Duodenal mucosa (tissue), 2 donors: ENCODE data around the gene KIF5B.
"Not testable (repeated sequence)": the region's sequence is repeated elsewhere in the genome, so short reads cannot be mapped to it uniquely, and the experiment has no call there.

ENCODE experiments used
- H3K27ac ChIP-seq: one replicate; pipeline ENCODE4 v1.7.0; 2013; ENCODE audit warnings: low read depth, low read length
- H3K27me3 ChIP-seq, 2 donors: one replicate each; pipeline ENCODE4 v1.7.0; 2013; ENCODE audit warnings: low read length in 2 of 2, control low read depth in 1 of 2; ENCODE audit not compliant: insufficient read depth in 2 of 2, control insufficient read depth in 1 of 2
- H3K36me3 ChIP-seq, 2 donors: one replicate each; pipeline ENCODE4 v1.7.0; 2013; ENCODE audit warnings: low read length in 2 of 2, control low read depth in 1 of 2; ENCODE audit not compliant: insufficient read depth in 2 of 2, control insufficient read depth in 1 of 2
- H3K4me1 ChIP-seq, 2 donors: one replicate each; pipeline ENCODE4 v1.7.0; 2013; ENCODE audit warnings: low read length in 2 of 2, control low read depth in 1 of 2; ENCODE audit not compliant: insufficient read depth in 2 of 2, control insufficient read depth in 1 of 2
- H3K4me3 ChIP-seq, 2 donors: one replicate each; pipeline ENCODE4 v1.7.0; 2013; ENCODE audit warnings: low read length in 2 of 2, low read depth in 1 of 2
- H3K9ac ChIP-seq, 2 donors: one replicate each; pipeline ENCODE4 v1.7.0; 2013; ENCODE audit warnings: low read length in 2 of 2, low read depth in 1 of 2
- H3K9me3 ChIP-seq, 2 donors: one replicate each; pipeline ENCODE4 v1.7.0; 2013; ENCODE audit warnings: low read length in 2 of 2, control low read depth in 1 of 2; ENCODE audit not compliant: control insufficient read depth in 1 of 2

KIF5B gene

GRCh38 chr10:32056136-32057035 is at the start of gene KIF5B:
Gene KIF5B (minus strand): TSS chr10:32056425. CDS start chr10:32055973, 452 bp downstream.
- Histone ChIP-seq H3K27me3 (no peaks in the 10 kb centered on the region), H3K9ac (peak within 1 kb of the TSS; percentile 83 to 93), H3K36me3 (no peaks in the 10 kb centered on the region), H3K9me3 (no peaks in the 10 kb centered on the region), H3K4me3 (peak within 1 kb of the TSS; percentile 88 to 98), H3K4me1 (peaks cover 33 to 52% of the 10 kb centered on the region in 2 donors), H3K27ac (peak within 1 kb of the TSS; percentile 92)

GRCh38 chr10:32105782-32106382 is 49.7 kb upstream of the KIF5B start:
- no peaks in the 10 kb centered on the region for H3K27me3 ChIP-seq
- H3K4me1 ChIP-seq: peaks cover 11 to 33% of the 10 kb centered on the region in 2 donors
- H3K4me3 ChIP-seq: no peak overlapping the region
- H3K9me3 ChIP-seq: no peaks in the 10 kb centered on the region
- H3K36me3 ChIP-seq: no peaks in the 10 kb centered on the region
- H3K27ac ChIP-seq: peak overlapping the region; percentile 58
- no peak overlapping the region for H3K9ac ChIP-seq

GRCh38 chr10:32104622-32105509 is 48.6 kb upstream of the KIF5B start:
- H3K4me1 ChIP-seq: peaks cover 11 to 33% of the 10 kb centered on the region in 2 donors
- no peak overlapping the region for H3K4me3 ChIP-seq
- H3K36me3 ChIP-seq: no peaks in the 10 kb centered on the region
- no peak overlapping the region for H3K27ac ChIP-seq
- H3K9ac ChIP-seq: no peak overlapping the region
- no peaks in the 10 kb centered on the region for H3K27me3 ChIP-seq
- no peaks in the 10 kb centered on the region for H3K9me3 ChIP-seq

GRCh38 chr10:32104181-32104580 is 48.0 kb upstream of the KIF5B start:
- no peak overlapping the region for H3K27ac ChIP-seq
- no peaks in the 10 kb centered on the region for H3K27me3 ChIP-seq
- no peaks in the 10 kb centered on the region for H3K9me3 ChIP-seq
- H3K4me3 ChIP-seq: no peak overlapping the region
- H3K36me3 ChIP-seq: no peaks in the 10 kb centered on the region
- H3K9ac ChIP-seq: no peak overlapping the region
- peaks cover 11 to 33% of the 10 kb centered on the region in 2 donors for H3K4me1 ChIP-seq

- H3K36me3 ChIP-seq: no peaks in the 10 kb centered on the region
- H3K27me3 ChIP-seq: no peaks in the 10 kb centered on the region
- peaks cover 11 to 33% of the 10 kb centered on the region in 2 donors for H3K4me1 ChIP-seq
- H3K4me3 ChIP-seq: no peak overlapping the region
- H3K9me3 ChIP-seq: peaks cover 0 to 2% of the 10 kb centered on the region in 2 donors
- no peak overlapping the region for H3K27ac ChIP-seq
- H3K9ac ChIP-seq: no peak overlapping the region
Measured at GRCh38 chr10:32103721-32104120, 47.5 kb upstream of the KIF5B start.

GRCh38 chr10:32098566-32099259 is 42.5 kb upstream of the KIF5B start:
- not testable (repeated sequence) for H3K27ac ChIP-seq, H3K4me3 ChIP-seq, H3K9ac ChIP-seq, H3K27me3 ChIP-seq, H3K9me3 ChIP-seq, H3K4me1 ChIP-seq, H3K36me3 ChIP-seq

GRCh38 chr10:32095116-32095733 is 39.0 kb upstream of the KIF5B start:
- Histone ChIP-seq H3K4me3 (no peak overlapping the region), H3K4me1 (no peaks in the 10 kb centered on the region), H3K36me3 (no peaks in the 10 kb centered on the region), H3K27me3 (no peaks in the 10 kb centered on the region), H3K27ac (no peak overlapping the region), H3K9me3 (peaks cover 5 to 6% of the 10 kb centered on the region in 2 donors), H3K9ac (no peak overlapping the region)

GRCh38 chr10:32093650-32094049 is 37.4 kb upstream of the KIF5B start:
- no peaks in the 10 kb centered on the region for H3K27me3 ChIP-seq
- no peak overlapping the region for H3K4me3 ChIP-seq
- no peak overlapping the region for H3K9ac ChIP-seq
- no peaks in the 10 kb centered on the region for H3K36me3 ChIP-seq
- H3K4me1 ChIP-seq: no peaks in the 10 kb centered on the region
- no peak overlapping the region for H3K27ac ChIP-seq
- peaks cover 2 to 6% of the 10 kb centered on the region in 2 donors for H3K9me3 ChIP-seq

GRCh38 chr10:32091046-32091445 is 34.8 kb upstream of the KIF5B start:
- Histone ChIP-seq H3K9me3 (no peaks in the 10 kb centered on the region), H3K9ac (no peak overlapping the region), H3K27ac (no peak overlapping the region), H3K27me3 (no peaks in the 10 kb centered on the region), H3K4me3 (no peak overlapping the region), H3K36me3 (no peaks in the 10 kb centered on the region), H3K4me1 (no peaks in the 10 kb centered on the region)
